ENCODE results near the gene OR5C1. TPM values are rescaled to one million over a fixed set of nuclear protein-coding genes. Genes with fewer than 3 reads are reported as not detected.

OR5C1 gene
- total RNA-seq = not detected
- polyA plus RNA-seq = not detected
- long read RNA-seq, donor 1 = 0 reads
- long read RNA-seq, donor 2 = 0 reads
- long read RNA-seq, donor 3 = 0 reads

DNA sequence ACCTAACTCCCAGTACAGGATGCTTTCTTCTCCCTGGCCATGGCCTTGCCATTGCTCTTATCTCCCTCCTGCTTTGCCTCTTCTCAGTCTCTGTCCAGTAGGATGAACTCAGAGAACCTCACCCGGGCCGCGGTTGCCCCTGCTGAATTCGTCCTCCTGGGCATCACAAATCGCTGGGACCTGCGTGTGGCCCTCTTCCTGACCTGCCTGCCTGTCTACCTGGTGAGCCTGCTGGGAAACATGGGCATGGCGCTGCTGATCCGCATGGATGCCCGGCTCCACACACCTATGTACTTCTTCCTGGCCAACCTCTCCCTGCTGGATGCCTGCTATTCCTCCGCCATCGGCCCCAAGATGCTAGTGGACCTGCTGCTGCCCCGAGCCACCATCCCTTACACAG lies at the start of gene OR5C1:
TSS of gene OR5C1 (plus strand) at position 103 of the 400 bp plus-strand sequence. CDS start at position 103, 0 bp downstream.
- 94 to 95% methylated on average over 12 of the region's 12 CpGs for WGBS, 2 donors
- Histone ChIP-seq H3K36me3 (no peaks in the 10 kb centered on the region), H3K4me3 (no peak within 1 kb of the TSS), H3K27me3 (no peaks in the 10 kb centered on the region), H3K9me3 (no peaks in the 10 kb centered on the region), H3K27ac (no peak within 1 kb of the TSS), H3K4me1 (no peaks in the 10 kb centered on the region)
- no peak for ATAC-seq
- no peak for DNase-seq
- intact Hi-C loops (cut with DNase I) = no loop called here
- TF ChIP-seq, protein P1, sequence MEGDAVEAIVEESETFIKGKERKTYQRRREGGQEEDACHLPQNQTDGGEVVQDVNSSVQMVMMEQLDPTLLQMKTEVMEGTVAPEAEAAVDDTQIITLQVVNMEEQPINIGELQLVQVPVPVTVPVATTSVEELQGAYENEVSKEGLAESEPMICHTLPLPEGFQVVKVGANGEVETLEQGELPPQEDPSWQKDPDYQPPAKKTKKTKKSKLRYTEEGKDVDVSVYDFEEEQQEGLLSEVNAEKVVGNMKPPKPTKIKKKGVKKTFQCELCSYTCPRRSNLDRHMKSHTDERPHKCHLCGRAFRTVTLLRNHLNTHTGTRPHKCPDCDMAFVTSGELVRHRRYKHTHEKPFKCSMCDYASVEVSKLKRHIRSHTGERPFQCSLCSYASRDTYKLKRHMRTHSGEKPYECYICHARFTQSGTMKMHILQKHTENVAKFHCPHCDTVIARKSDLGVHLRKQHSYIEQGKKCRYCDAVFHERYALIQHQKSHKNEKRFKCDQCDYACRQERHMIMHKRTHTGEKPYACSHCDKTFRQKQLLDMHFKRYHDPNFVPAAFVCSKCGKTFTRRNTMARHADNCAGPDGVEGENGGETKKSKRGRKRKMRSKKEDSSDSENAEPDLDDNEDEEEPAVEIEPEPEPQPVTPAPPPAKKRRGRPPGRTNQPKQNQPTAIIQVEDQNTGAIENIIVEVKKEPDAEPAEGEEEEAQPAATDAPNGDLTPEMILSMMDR (IDR thresholded peaks at IDR 0.05) = no peak

DNA sequence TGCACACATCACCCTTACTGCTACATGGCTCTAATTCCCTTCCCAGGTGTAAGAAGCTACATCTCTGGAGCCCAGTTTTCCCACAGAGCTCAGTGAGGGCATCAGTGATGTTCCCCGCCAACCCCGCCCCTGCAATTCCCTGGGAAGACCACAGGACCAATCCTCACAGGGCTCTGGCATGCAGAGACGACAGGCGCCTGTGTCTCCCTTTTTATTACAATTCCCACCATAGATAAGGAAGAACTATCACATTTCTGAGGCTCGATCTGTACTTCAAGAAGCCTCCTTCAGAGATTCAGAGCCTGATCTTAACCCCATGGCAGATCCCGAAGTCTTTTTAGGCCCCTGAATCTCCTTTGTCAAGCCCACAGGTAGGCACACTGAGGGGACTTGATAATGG lies 46.7 kb upstream of the OR5C1 start, which contains the start of gene OR1L6:
TSS of gene OR1L6 (plus strand) at position 301 of the 400 bp plus-strand sequence. CDS start 7,545 bp downstream, outside the sequence.
- H3K9me3 ChIP-seq = peaks cover 0 to 48% (median 3%) of the 10 kb centered on the region in 11 donors
- H3K4me3 ChIP-seq = no peak within 1 kb of the TSS
- no peaks in the 10 kb centered on the region for H3K27me3 ChIP-seq
- no peaks in the 10 kb centered on the region for H3K4me1 ChIP-seq
- DNase-seq (no peak), ATAC-seq (no peak)
- intact Hi-C loops (cut with DNase I) = no loop called here
- H3K36me3 ChIP-seq = no peaks in the 10 kb centered on the region
- 51 to 65% methylated on average over 6 of the region's 6 CpGs for WGBS, 2 donors
- H3K27ac ChIP-seq = no peak within 1 kb of the TSS
- TF ChIP-seq, protein P1 (IDR thresholded peaks at IDR 0.05) = no peak

DNA sequence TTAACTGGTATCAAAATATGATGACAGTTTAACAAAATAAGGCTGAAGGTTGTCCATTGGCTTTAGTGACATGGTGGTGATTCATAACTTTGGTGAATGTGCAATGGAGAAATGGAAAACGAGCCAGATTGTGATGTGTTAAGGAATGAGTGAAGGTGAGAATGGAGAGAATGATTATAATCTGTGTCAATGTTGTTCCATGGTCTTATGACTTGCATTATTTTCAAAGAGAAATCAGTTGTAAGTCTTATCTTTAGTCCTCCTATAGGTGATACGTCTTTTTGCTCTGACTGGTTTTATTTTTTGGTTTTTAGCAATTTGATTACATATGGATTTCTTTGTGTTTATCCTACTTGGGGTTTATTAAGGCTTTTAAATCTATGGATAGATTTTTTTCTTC lies 33.9 kb upstream of the OR5C1 start:
- ATAC-seq = no peak
- no peak overlapping the region for H3K4me3 ChIP-seq
- H3K4me1 ChIP-seq = no peaks in the 10 kb centered on the region
- 33 to 42% methylated on average over 2 of the region's 2 CpGs for WGBS, 2 donors
- intact Hi-C loops (cut with DNase I) = loop anchor here in 2 of 10 donors (5.0 to 10.0 kb wide), 2 partner anchors 60 to 667 kb away; no protein-coding TSS in a partner anchor
- TF ChIP-seq, protein P1 (IDR thresholded peaks at IDR 0.05) = no peak
- no peak for DNase-seq
- no peaks in the 10 kb centered on the region for H3K36me3 ChIP-seq
- no peaks in the 10 kb centered on the region for H3K27me3 ChIP-seq
- H3K27ac ChIP-seq = no peak overlapping the region
- peaks cover 0 to 38% (median 7%) of the 10 kb centered on the region in 11 donors for H3K9me3 ChIP-seq

DNA sequence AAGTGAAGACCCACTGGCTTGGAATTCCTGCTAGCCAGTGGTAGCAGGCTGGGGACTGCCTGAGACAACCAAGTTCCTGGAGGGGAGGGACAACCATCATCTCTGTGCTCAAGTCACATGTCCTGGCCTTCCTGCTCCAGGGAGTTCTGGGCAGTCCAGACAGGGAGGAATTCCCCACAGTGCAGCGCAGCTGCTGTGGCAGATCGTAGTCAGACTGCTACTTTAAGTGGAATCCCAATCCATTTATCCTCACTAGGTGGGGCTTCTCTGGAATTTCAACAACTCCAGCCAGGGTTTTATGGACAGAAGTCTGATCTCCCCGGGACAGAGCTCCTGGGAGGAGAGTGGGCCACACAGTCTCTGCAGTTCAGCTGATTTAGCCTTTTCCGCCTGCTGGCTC lies 20.9 kb upstream of the OR5C1 start:
- peaks cover 0 to 66% (median 24%) of the 10 kb centered on the region in 11 donors for H3K9me3 ChIP-seq
- WGBS, 2 donors = 74 to 76% methylated on average over 4 of the region's 4 CpGs
- no peak for DNase-seq
- no peaks in the 10 kb centered on the region for H3K27me3 ChIP-seq
- H3K4me1 ChIP-seq = no peaks in the 10 kb centered on the region
- no peak for ATAC-seq
- no peaks in the 10 kb centered on the region for H3K36me3 ChIP-seq
- intact Hi-C loops (cut with DNase I) = no loop called here
- no peak overlapping the region for H3K27ac ChIP-seq
- TF ChIP-seq, protein P1 (IDR thresholded peaks at IDR 0.05) = no peak
- no peak overlapping the region for H3K4me3 ChIP-seq
